SK-N-SH treated with all-trans-retinoic acid at 6 μM for 48 hours (cell line): ENCODE results near the gene WDR87.

ENCODE experiments used
- ARNTL ChIP-seq: fragments of 450-650 bp; formaldehyde crosslinking; IDR thresholded peaks from 2 replicates; pipeline ENCODE4 v1.5.0; 2020; ENCODE audit warnings: low read depth, mild to moderate bottlenecking, moderate library complexity, borderline replicate concordance
- PPARA ChIP-seq: fragments of 250-450 bp; sonication (Bioruptor Pico); IDR thresholded peaks from 2 replicates; pipeline ENCODE4 v1.5.0; 2020; ENCODE audit warnings: mild to moderate bottlenecking, borderline replicate concordance

DNA sequence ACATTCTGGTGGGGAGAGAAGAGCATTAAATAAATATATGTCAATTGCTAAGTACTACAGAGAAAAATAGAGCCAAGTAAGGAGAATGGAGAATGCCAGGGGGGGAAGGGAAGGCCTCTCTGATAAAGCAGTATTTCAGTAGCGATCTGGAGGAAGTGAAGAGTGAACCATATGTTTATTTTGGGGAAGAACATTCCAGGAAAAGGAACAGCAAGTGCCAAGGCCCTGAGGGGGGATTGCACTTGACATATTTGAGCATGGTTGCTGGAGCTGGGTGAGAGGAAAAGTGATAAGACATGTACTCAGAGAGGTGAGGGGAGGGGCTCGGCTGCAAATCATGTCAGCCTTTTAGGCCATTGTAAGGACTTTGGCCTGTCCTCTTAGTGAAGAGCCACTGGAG, 30.4 kb downstream of the WDR87 start:
- no peak for TF ChIP-seq ARNTL
- no peak for TF ChIP-seq PPARA (CRISPR knock-in tag)
